OCI-LY7 (cell line): Measurements from ENCODE around the gene ABCC1. TPM values are rescaled to one million over a fixed set of nuclear protein-coding genes. Genes with fewer than 3 reads are reported as not detected.

Source experiments
- BruUV-seq: library from RNA; stranded (reverse); fragments of 400-500 nt; replicated peaks from 2 replicates; lab custom pipeline; 2021; lab: Mats Ljungman, UMichigan
- CTCF ChIA-PET: fragments of 300-600 bp; sonication (Branson Sonifier 250); formaldehyde crosslinking; loops from one replicate; lab custom pipeline; 2022; ENCODE audit warnings: antibody characterized with exemption; ENCODE audit not compliant: unreplicated experiment; lab: Charles Lee
- POLR2A ChIA-PET: fragments of 300-600 bp; sonication (Branson Sonifier 250); formaldehyde crosslinking; loops from one replicate; lab custom pipeline; 2022; ENCODE audit warnings: antibody characterized with exemption; lab: Charles Lee
- DNase-seq: peaks from one replicate; pipeline ENCODE4 v3.0.0-alpha.2; 2015; ENCODE audit warnings: low spot score
- H2AFZ ChIP-seq: fragments of 200-600 bp; sonication (generic), shearing (Covaris generic); 2 replicates; pipeline ENCODE4 v1.6.1; 2014; ENCODE audit warnings: mild to moderate bottlenecking, antibody characterized with exemption, low read length, moderate library complexity
- H3K27ac ChIP-seq: fragments of 200-600 bp; sonication (generic); 2 replicates; pipeline ENCODE4 v1.5.1; 2014; ENCODE audit warnings: mixed run types, low read depth, mild to moderate bottlenecking, moderate library complexity, low read length, inconsistent platforms; ENCODE audit not compliant: poor library complexity, severe bottlenecking
- H3K36me3 ChIP-seq: fragments of 200-600 bp; sonication (generic); 2 replicates; pipeline ENCODE4 v1.6.1; 2014; ENCODE audit warnings: mild to moderate bottlenecking, antibody characterized with exemption, low read length, moderate library complexity, mixed read lengths; ENCODE audit not compliant: insufficient read depth
- H3K4me1 ChIP-seq: fragments of 200-600 bp; sonication (generic); 2 replicates; pipeline ENCODE4 v1.5.1; 2014; ENCODE audit warnings: mild to moderate bottlenecking, low read length; ENCODE audit not compliant: insufficient read depth, poor library complexity, severe bottlenecking
- H3K4me2 ChIP-seq: fragments of 200-600 bp; sonication (generic); 2 replicates; pipeline ENCODE4 v1.6.1; 2014; ENCODE audit warnings: mild to moderate bottlenecking, low read length
- H3K4me3 ChIP-seq: fragments of 200-600 bp; sonication (generic); 2 replicates; pipeline ENCODE4 v1.5.1; 2014; ENCODE audit warnings: mild to moderate bottlenecking, low read depth, low read length; ENCODE audit not compliant: poor library complexity, severe bottlenecking
- H3K79me2 ChIP-seq: fragments of 200-600 bp; sonication (generic); 2 replicates; pipeline ENCODE4 v1.6.1; 2016; ENCODE audit warnings: low read depth, mild to moderate bottlenecking, low read length, moderate library complexity, mixed read lengths; ENCODE audit not compliant: insufficient read depth
- H3K9me2 ChIP-seq: fragments of 200-600 bp; sonication (generic); 2 replicates; pipeline ENCODE4 v1.6.1; 2016; ENCODE audit warnings: mild to moderate bottlenecking, low read length, mixed read lengths; ENCODE audit not compliant: insufficient read depth
- H3K9me3 ChIP-seq: fragments of 200-600 bp; sonication (generic); 2 replicates; pipeline ENCODE4 v1.6.1; 2014; ENCODE audit warnings: mild to moderate bottlenecking, mixed run types, low read length, mixed read lengths
- H4K20me1 ChIP-seq: fragments of 200-600 bp; sonication (generic); 2 replicates; pipeline ENCODE4 v1.6.1; 2014; ENCODE audit warnings: mild to moderate bottlenecking, antibody characterized with exemption, low read length, moderate library complexity, mixed read lengths; ENCODE audit not compliant: insufficient read depth
- CTCF ChIP-seq: fragments of 200-600 bp; sonication (generic); conservative IDR thresholded peaks from 2 replicates; pipeline ENCODE4 v1.5.1; 2014; ENCODE audit warnings: mild to moderate bottlenecking, antibody characterized with exemption, low read length, moderate library complexity, mixed read lengths
- EZH2phosphoT487 ChIP-seq: fragments of 200-600 bp; sonication (generic); IDR thresholded peaks from 2 replicates; pipeline ENCODE4 v1.6.1; 2018; ENCODE audit warnings: low read depth, borderline replicate concordance, mild to moderate bottlenecking, mixed run types, antibody characterized with exemption, low read length, moderate library complexity, mixed read lengths
- intact Hi-C: fragments of 100-400 bp; cut with micrococcal nuclease; formaldehyde crosslinking; loops from one replicate; pipeline ENCODE4 v1.10.0; 2022; ENCODE audit not compliant: unreplicated experiment
- total RNA-seq, 2 experiments: library from RNA; depleted of rRNA in 1 of 2; stranded (reverse); fragments of >200 nt in 1 of 2; shearing (Covaris generic) in 1 of 2; gene quantifications; 2 replicates each; pipeline ENCODE4 v1.2.3, GENCODE V29; 2014 to 2022

ABCC1 gene
- total RNA-seq, 2 experiments from 2014 or later: 39.9 to 71.8 TPM

- H3K4me2 ChIP-seq: no peak overlapping the region
- H3K4me3 ChIP-seq: no peak overlapping the region
- no peak for DNase-seq
- TF ChIP-seq EZH2phosphoT487 (no peak), CTCF (no peak)
- H4K20me1 ChIP-seq: no peaks in the 10 kb centered on the region
- BruUV-seq: no TSS peak
- H3K79me2 ChIP-seq: no peaks in the 10 kb centered on the region
- H2AFZ ChIP-seq: no peak overlapping the region
- H3K4me1 ChIP-seq: peaks cover 29% of the 10 kb centered on the region
- CTCF ChIA-PET: interaction anchor here (0.7 kb wide), 1 partner anchor 10 kb away, joined by 4 read pairs; no protein-coding TSS in a partner anchor
- intact Hi-C loops: no loop called here
- H3K27ac ChIP-seq: no peak overlapping the region
- no peaks in the 10 kb centered on the region for H3K9me3 ChIP-seq
- H3K9me2 ChIP-seq: no peaks in the 10 kb centered on the region
- peaks cover 89% of the 10 kb centered on the region for H3K36me3 ChIP-seq
- POLR2A ChIA-PET: interaction anchor here (0.7 to 1.1 kb wide), 2 partner anchors 13 to 24 kb away, joined by 3 to 4 read pairs; no protein-coding TSS in a partner anchor
Observed at GRCh38 chr16:16036359-16036792, 87.0 kb downstream of the ABCC1 start.

- H4K20me1 ChIP-seq: no peaks in the 10 kb centered on the region
- H3K4me1 ChIP-seq: peaks cover 29% of the 10 kb centered on the region
- no peak for TF ChIP-seq CTCF
- TF ChIP-seq EZH2phosphoT487: no peak
- no peaks in the 10 kb centered on the region for H3K9me2 ChIP-seq
- ChIA-PET POLR2A (no interaction called here), CTCF (no interaction called here)
- H3K36me3 ChIP-seq: peaks cover 91% of the 10 kb centered on the region
- no peak overlapping the region for H3K27ac ChIP-seq
- no peak overlapping the region for H2AFZ ChIP-seq
- intact Hi-C loops: no loop called here
- DNase-seq: no peak
- H3K9me3 ChIP-seq: no peaks in the 10 kb centered on the region
- BruUV-seq: no TSS peak
- no peak overlapping the region for H3K4me3 ChIP-seq
- H3K79me2 ChIP-seq: no peaks in the 10 kb centered on the region
- H3K4me2 ChIP-seq: no peak overlapping the region
Observed at GRCh38 chr16:16037521-16037920, 88.1 kb downstream of the ABCC1 start.

DNA sequence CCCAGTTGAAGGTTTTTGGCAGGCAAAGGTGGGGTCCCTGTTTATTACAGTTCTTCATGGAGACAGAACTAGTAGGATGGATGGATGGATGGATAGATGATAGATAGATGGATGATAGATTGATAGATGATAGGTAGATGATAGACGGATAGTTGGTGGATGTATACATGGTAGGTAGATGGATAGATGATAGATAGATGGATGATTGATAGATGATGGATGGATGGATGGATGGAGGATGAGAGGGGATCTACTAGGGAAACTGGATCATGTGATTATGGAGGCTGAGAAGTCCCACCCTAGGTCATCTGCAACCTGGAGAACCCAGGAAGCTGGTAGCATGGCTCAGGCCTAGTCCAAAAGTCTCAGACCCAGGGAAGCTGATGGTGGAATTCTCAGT, 88.6 kb downstream of the ABCC1 start:
- ChIA-PET CTCF (no interaction called here), POLR2A (interaction anchor here (0.6 to 1.0 kb wide), 2 partner anchors 16 to 171 kb away, joined by 3 to 4 read pairs; no protein-coding TSS in a partner anchor)
- Histone ChIP-seq H3K79me2 (no peaks in the 10 kb centered on the region), H3K9me3 (no peaks in the 10 kb centered on the region), H2AFZ (no peak overlapping the region), H3K9me2 (no peaks in the 10 kb centered on the region), H3K4me3 (no peak overlapping the region), H3K4me1 (peaks cover 25% of the 10 kb centered on the region), H3K4me2 (no peak overlapping the region), H4K20me1 (no peaks in the 10 kb centered on the region), H3K36me3 (peaks cover 91% of the 10 kb centered on the region), H3K27ac (no peak overlapping the region)
- TF ChIP-seq CTCF (no peak), EZH2phosphoT487 (no peak)
- intact Hi-C loops: no loop called here
- no TSS peak for BruUV-seq
- no peak for DNase-seq
